NCI-H748 (cell line): ENCODE measurements around the gene CD2AP.
"Not testable (repeated sequence)": the region's sequence is repeated elsewhere in the genome, so short reads cannot be mapped to it uniquely, and the experiment has no call there.

ENCODE experiments used
- DNase-seq: peaks from one replicate; lab custom pipeline; 2025; ENCODE audit not compliant: unreplicated experiment; lab: John Stamatoyannopoulos, UW

Gene CD2AP

GRCh38 chr6:47457370-47457769 is 20.2 kb upstream of the CD2AP start:
- DNase-seq, result peak; percentile 42

GRCh38 chr6:47464052-47464451 is 13.5 kb upstream of the CD2AP start:
- DNase-seq, result peak; percentile 58

GRCh38 chr6:47465117-47465516 is 12.5 kb upstream of the CD2AP start:
- no peak for DNase-seq

- DNase-seq, result no peak
Observed at GRCh38 chr6:47471911-47472310, 5.7 kb upstream of the CD2AP start.

- DNase-seq, result no peak
Observed at GRCh38 chr6:47473791-47474346, 3.7 kb upstream of the CD2AP start.

- DNase-seq, result no peak
Observed at GRCh38 chr6:47475319-47475816, 2.2 kb upstream of the CD2AP start.

- peak; percentile 32 for DNase-seq
Observed at GRCh38 chr6:47476781-47477496, 650 bp upstream of the CD2AP start.

GRCh38 chr6:47478233-47479139 is 897 bp downstream of the CD2AP start:
- DNase-seq, result peak; percentile 85

GRCh38 chr6:47479140-47479508 is 1.5 kb downstream of the CD2AP start:
- peak; percentile 46 for DNase-seq

- no peak for DNase-seq
Observed at GRCh38 chr6:47479874-47480273, 2.3 kb downstream of the CD2AP start.

GRCh38 chr6:47481213-47481612 is 3.6 kb downstream of the CD2AP start:
- not testable (repeated sequence) for DNase-seq

GRCh38 chr6:47481806-47482205 is 4.2 kb downstream of the CD2AP start:
- no peak for DNase-seq

GRCh38 chr6:47483516-47483852 is 5.9 kb downstream of the CD2AP start:
- no peak for DNase-seq

- peak; percentile 48 for DNase-seq
Observed at GRCh38 chr6:47483853-47484546, 6.4 kb downstream of the CD2AP start.

- peak; percentile 48 for DNase-seq
Observed at GRCh38 chr6:47484616-47485015, 7.0 kb downstream of the CD2AP start.

GRCh38 chr6:47485083-47485482 is 7.5 kb downstream of the CD2AP start:
- DNase-seq, result no peak

- DNase-seq, result no peak
Observed at GRCh38 chr6:47485491-47486135, 8.0 kb downstream of the CD2AP start.

- DNase-seq, result no peak
Observed at GRCh38 chr6:47489995-47490394, 12.4 kb downstream of the CD2AP start.

GRCh38 chr6:47490676-47491075 is 13.1 kb downstream of the CD2AP start:
- no peak for DNase-seq

GRCh38 chr6:47492355-47492754 is 14.8 kb downstream of the CD2AP start:
- no peak for DNase-seq

GRCh38 chr6:47495207-47495606 is 17.6 kb downstream of the CD2AP start:
- DNase-seq, result no peak
